HG03558 (cell line): ENCODE data around the gene KCNAB2.

Experiments
- ATAC-seq: cut with Tn5 transposase; IDR thresholded peaks from one replicate; pipeline ENCODE4 v1.9.1; 2021; ENCODE audit warnings: moderate number of reproducible peaks; ENCODE audit not compliant: unreplicated experiment; ENCODE audit errors: extremely low read depth

The KCNAB2 gene

GRCh38 chr1:6142036-6142621, 96.4 kb downstream of the KCNAB2 start:
- ATAC-seq = no peak

- ATAC-seq = no peak
Observed at GRCh38 chr1:6142734-6143133, 97.0 kb downstream of the KCNAB2 start.

- no peak for ATAC-seq
Observed at GRCh38 chr1:6143395-6143794, 97.7 kb downstream of the KCNAB2 start.

- no peak for ATAC-seq
Observed at GRCh38 chr1:6144175-6144574, 98.5 kb downstream of the KCNAB2 start.

- no peak for ATAC-seq
Observed at GRCh38 chr1:6144647-6145395, 99.1 kb downstream of the KCNAB2 start.

- ATAC-seq = no peak
Observed at GRCh38 chr1:6145396-6145750, 99.7 kb downstream of the KCNAB2 start.

- ATAC-seq = no peak
Observed at GRCh38 chr1:6145864-6146410, 100.2 kb downstream of the KCNAB2 start.

GRCh38 chr1:6148497-6149241, 103.0 kb downstream of the KCNAB2 start:
- no peak for ATAC-seq

GRCh38 chr1:6149597-6149996, 103.9 kb downstream of the KCNAB2 start:
- no peak for ATAC-seq

- ATAC-seq = no peak
Observed at GRCh38 chr1:6150006-6150938, 104.6 kb downstream of the KCNAB2 start.
